ENCODE results near the gene SLC35D1. TPM values are rescaled to one million over a fixed set of nuclear protein-coding genes. Genes with fewer than 3 reads are reported as not detected.

SLC35D1 gene
- total RNA-seq, 1 experiment from 2014 or later = 7.9 TPM

DNA sequence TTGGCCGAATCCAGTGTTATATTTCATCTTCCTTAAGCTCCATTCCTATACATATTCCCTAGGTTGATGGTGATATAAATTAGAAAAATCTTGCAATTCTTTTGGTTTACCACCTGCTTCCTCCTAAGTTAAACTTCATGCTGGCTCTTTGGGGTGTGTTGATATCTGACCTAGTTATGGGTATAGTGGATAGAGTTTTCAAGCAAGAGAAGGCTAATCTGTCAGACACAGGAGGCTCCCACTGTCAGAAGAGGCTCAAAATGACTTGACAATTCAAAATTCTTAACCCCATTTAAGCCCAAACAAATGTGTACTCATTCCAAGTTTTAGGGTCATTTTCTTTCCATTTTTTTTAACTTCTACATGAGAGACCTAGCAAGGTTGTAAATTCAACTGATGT lies 8.5 kb upstream of the SLC35D1 start:
- no peak for DNase-seq (ENCODE audit: low spot score)
- Histone ChIP-seq H3K4me1 (ENCODE audit: insufficient read depth, low read length, poor library complexity, severe bottlenecking) (no peaks in the 10 kb centered on the region), H3K36me3 (ENCODE audit: insufficient read depth, low read length, poor library complexity, severe bottlenecking) (no peaks in the 10 kb centered on the region), H3K9me3 (ENCODE audit: low read depth, low read length, poor library complexity, severe bottlenecking) (no peaks in the 10 kb centered on the region), H3K27me3 (replicated peaks; ENCODE audit: insufficient read depth, low read depth, low read length, poor library complexity) (no peaks in the 10 kb centered on the region), H3K27ac (ENCODE audit: low read depth, low read length, poor library complexity, severe bottlenecking) (no peak overlapping the region), H3K4me3 (ENCODE audit: low read depth, low read length, poor library complexity, severe bottlenecking) (no peak overlapping the region)
- intact Hi-C loops (cut with micrococcal nuclease; ENCODE audit: unreplicated experiment) = no loop called here
- no TSS peak for BruUV-seq (replicated peaks)
- POLR2A ChIA-PET (ENCODE audit: low non-redundant PET) = no interaction called here
- CTCF ChIA-PET = no interaction called here
- TF ChIP-seq, protein P1, sequence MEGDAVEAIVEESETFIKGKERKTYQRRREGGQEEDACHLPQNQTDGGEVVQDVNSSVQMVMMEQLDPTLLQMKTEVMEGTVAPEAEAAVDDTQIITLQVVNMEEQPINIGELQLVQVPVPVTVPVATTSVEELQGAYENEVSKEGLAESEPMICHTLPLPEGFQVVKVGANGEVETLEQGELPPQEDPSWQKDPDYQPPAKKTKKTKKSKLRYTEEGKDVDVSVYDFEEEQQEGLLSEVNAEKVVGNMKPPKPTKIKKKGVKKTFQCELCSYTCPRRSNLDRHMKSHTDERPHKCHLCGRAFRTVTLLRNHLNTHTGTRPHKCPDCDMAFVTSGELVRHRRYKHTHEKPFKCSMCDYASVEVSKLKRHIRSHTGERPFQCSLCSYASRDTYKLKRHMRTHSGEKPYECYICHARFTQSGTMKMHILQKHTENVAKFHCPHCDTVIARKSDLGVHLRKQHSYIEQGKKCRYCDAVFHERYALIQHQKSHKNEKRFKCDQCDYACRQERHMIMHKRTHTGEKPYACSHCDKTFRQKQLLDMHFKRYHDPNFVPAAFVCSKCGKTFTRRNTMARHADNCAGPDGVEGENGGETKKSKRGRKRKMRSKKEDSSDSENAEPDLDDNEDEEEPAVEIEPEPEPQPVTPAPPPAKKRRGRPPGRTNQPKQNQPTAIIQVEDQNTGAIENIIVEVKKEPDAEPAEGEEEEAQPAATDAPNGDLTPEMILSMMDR (conservative IDR thresholded peaks at IDR 0.05; ENCODE audit: low read depth, low read length) = no peak
- no peak for TF ChIP-seq EZH2 (IDR thresholded peaks at IDR 0.05; ENCODE audit: borderline replicate concordance, low read depth, low read length, poor library complexity, severe bottlenecking)

DNA sequence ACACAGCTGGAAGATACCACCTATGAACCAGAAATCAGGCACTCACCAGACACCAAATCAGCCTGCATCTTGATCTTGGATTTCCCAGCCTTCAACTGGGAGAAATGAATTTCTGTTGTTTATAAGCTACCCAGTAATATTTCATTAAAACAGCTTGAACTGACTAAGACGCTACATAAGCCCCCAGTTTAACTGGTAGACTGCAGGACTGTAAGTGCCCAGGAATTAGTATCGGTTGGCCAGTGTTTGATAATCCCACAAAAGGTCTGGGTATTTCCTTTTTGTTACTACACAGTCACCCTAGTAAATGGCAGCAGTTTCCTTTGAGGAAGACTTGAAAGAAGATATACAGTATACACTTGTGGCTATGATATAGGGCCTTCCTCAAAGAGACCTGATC lies 7.3 kb upstream of the SLC35D1 start:
- no peaks in the 10 kb centered on the region for H3K27me3 ChIP-seq (replicated peaks; ENCODE audit: insufficient read depth, low read depth, low read length, poor library complexity)
- no TSS peak for BruUV-seq (replicated peaks)
- no peak for TF ChIP-seq EZH2 (IDR thresholded peaks at IDR 0.05; ENCODE audit: borderline replicate concordance, low read depth, low read length, poor library complexity, severe bottlenecking)
- TF ChIP-seq, protein P1 (conservative IDR thresholded peaks at IDR 0.05; ENCODE audit: low read depth, low read length) = no peak
- H3K36me3 ChIP-seq (ENCODE audit: insufficient read depth, low read length, poor library complexity, severe bottlenecking) = no peaks in the 10 kb centered on the region
- H3K27ac ChIP-seq (ENCODE audit: low read depth, low read length, poor library complexity, severe bottlenecking) = no peak overlapping the region
- no peaks in the 10 kb centered on the region for H3K4me1 ChIP-seq (ENCODE audit: insufficient read depth, low read length, poor library complexity, severe bottlenecking)
- ChIA-PET POLR2A (ENCODE audit: low non-redundant PET) (no interaction called here), CTCF (no interaction called here)
- no peak overlapping the region for H3K4me3 ChIP-seq (ENCODE audit: low read depth, low read length, poor library complexity, severe bottlenecking)
- intact Hi-C loops (cut with micrococcal nuclease; ENCODE audit: unreplicated experiment) = no loop called here
- H3K9me3 ChIP-seq (ENCODE audit: low read depth, low read length, poor library complexity, severe bottlenecking) = no peaks in the 10 kb centered on the region
- no peak for DNase-seq (ENCODE audit: low spot score)

DNA sequence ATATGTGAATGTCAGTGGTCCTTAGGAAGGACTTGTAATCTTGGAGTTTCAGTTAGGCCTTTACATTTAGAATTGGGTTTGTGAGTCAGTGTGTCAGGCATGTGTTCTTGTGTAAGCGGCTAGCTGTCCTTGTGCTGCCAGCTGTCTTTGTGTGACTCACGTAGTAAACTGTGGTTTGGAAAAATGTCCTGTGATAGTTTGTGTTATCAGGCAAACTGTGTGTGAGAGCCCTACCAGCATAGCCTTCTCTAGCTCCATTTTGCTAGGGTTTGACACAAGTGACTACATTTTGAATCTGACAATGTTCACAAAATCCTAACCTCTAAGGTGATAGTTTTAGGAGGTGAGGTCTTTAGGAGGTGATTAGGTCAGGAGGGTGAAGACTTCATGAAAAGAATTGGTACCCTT lies 6.9 kb upstream of the SLC35D1 start:
- TF ChIP-seq, protein P1 (conservative IDR thresholded peaks at IDR 0.05; ENCODE audit: low read depth, low read length) = no peak
- TF ChIP-seq EZH2 (IDR thresholded peaks at IDR 0.05; ENCODE audit: borderline replicate concordance, low read depth, low read length, poor library complexity, severe bottlenecking) = no peak
- Histone ChIP-seq H3K27ac (ENCODE audit: low read depth, low read length, poor library complexity, severe bottlenecking) (no peak overlapping the region), H3K27me3 (replicated peaks; ENCODE audit: insufficient read depth, low read depth, low read length, poor library complexity) (no peaks in the 10 kb centered on the region), H3K9me3 (ENCODE audit: low read depth, low read length, poor library complexity, severe bottlenecking) (no peaks in the 10 kb centered on the region), H3K4me1 (ENCODE audit: insufficient read depth, low read length, poor library complexity, severe bottlenecking) (no peaks in the 10 kb centered on the region), H3K4me3 (ENCODE audit: low read depth, low read length, poor library complexity, severe bottlenecking) (no peak overlapping the region), H3K36me3 (ENCODE audit: insufficient read depth, low read length, poor library complexity, severe bottlenecking) (no peaks in the 10 kb centered on the region)
- BruUV-seq (replicated peaks) = no TSS peak
- intact Hi-C loops (cut with micrococcal nuclease; ENCODE audit: unreplicated experiment) = no loop called here
- peak; percentile 6 for DNase-seq (ENCODE audit: low spot score)
- CTCF ChIA-PET = no interaction called here
- POLR2A ChIA-PET (ENCODE audit: low non-redundant PET) = no interaction called here

Data from A673 (cell line).